HTERT RPE-1 (cell line): ENCODE results near the gene LGSN.
"Not testable (repeated sequence)": the region's sequence is repeated elsewhere in the genome, so short reads cannot be mapped to it uniquely, and the experiment has no call there.

Experiments
- in situ Hi-C: fragments of 300-500 bp; cut with MboI; formaldehyde crosslinking; loops from 4 replicates; pipeline ENCODE4 v1.14.3; 2020; ENCODE audit warnings: low sequenced_read_pairs

LGSN gene

DNA sequence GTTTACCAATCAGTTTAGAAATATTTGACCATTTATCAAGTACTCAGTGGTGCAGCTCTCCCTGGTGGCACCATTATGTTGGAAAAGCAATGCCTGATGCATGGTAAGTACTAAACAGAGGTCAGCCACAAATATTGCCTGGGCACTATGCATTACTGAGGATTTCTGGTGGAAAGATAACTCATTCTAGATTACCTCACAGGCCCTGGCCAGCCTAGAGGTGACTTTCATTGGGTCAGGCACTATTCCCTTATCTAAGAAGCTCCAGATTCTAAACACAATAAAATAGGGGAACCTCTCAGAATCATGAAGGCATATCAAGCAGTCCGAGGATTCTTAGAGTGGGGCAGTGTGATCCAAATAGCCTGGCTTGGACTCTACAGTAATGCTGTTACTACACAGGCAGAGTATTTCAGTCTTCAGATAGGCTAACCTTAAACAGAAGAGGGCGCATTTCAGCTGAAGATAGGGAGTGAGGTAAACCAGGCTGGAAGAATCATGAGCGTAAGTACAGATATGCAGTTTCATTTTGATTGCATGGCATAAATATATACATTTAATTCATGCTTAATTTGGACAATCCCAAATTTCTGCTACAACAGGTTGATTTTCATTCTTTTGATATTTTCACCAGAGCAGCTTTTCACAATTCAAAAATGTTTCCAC lies 12.1 kb downstream of the LGSN start:
- in situ Hi-C loops: no loop called here

DNA sequence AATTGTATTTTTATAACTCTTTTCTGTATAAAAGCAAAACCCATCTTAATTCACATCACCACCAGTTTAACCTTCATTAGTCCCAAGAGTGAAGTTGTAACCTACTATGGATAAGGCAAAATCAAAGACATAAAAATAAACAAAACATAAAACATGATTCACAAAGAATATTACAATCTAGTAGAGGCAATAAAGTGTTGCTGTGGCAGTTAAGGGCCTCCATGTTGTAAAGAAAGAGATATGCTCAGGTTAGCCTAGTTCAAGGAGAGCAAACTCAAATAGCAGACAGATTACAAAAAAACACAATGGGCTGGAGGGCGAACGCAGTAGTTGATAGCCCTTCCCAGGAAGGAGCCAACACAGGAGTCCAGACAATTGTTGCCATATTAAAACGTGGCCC lies 13.4 kb downstream of the LGSN start:
- in situ Hi-C loops: no loop called here

DNA sequence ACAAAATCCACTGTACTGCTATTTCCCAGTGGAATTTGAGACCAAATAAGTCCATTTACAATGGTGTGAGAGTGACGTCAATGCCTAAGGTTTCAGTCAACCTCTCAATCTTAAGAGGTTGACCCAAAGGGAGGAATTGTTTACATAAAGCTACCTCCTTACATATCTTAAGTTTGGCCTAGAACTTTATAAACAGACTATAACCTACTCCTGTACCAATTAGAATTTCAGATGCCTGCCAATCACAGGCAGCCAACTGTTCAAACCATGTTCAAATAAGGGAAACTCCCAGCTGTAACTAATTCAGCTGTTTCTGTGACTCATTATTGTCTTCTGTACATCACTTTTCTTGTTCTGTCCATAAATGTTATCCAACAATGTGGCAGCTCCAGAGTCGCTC lies 14.5 kb downstream of the LGSN start:
- in situ Hi-C loops: no loop called here

GRCh38 chr6:63303476-63303875 lies 16.3 kb downstream of the LGSN start:
- in situ Hi-C loops: no loop called here

DNA sequence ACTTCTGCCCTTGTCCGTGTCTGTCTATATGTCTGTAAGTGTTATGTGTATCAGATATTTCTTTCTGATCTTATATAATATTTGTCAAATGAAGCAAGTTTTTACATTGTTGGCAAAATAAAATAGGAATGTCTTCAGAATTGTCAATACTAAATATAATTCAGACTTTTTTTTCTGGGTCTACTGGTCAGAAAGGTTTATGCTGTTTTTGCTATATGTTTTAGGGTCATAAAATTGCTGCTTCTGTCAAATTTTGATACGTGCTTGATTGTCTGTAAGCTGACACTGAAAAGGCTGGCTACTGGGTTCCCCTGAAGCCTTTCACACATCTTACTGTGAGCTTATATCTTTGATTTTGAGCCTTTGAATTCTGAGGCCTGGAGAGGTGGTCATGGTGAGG lies 20.1 kb downstream of the LGSN start:
- in situ Hi-C loops: no loop called here

- in situ Hi-C loops: no loop called here
These were observed 24.1 kb downstream of the LGSN start for GRCh38 chr6:63295553-63296194.

GRCh38 chr6:63290492-63291058 lies 29.2 kb downstream of the LGSN start:
- in situ Hi-C loops: no loop called here

DNA sequence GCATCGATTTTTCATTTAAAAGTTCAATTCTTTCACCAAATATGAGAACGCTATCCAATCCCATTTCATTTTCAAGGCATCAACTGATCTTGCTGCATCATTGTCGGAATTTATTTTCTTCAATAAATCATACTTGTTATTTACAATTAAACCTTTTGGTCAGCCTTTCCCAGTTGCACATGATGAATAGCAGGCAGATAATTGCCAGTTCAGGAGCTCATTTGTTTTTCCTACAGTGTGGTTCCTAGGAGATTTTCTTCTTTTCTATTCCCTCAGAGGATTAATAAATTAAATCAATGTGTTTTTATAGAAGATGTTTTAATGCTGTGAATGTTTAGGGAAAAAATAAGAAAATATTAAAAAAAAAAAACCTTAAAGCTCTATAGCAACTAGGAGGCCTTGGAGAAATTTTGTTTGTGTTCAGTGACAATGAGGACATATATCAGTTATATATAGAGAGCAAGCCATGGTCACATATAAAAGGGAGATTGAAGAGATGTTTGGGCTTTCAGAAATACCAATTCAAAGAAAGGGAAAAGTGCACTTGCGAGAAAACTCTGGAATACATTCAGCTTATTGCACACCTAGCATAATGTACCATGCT lies 30.4 kb downstream of the LGSN start:
- in situ Hi-C loops: no loop called here

GRCh38 chr6:63280639-63281180 lies 39.1 kb downstream of the LGSN start:
- in situ Hi-C loops: no loop called here

DNA sequence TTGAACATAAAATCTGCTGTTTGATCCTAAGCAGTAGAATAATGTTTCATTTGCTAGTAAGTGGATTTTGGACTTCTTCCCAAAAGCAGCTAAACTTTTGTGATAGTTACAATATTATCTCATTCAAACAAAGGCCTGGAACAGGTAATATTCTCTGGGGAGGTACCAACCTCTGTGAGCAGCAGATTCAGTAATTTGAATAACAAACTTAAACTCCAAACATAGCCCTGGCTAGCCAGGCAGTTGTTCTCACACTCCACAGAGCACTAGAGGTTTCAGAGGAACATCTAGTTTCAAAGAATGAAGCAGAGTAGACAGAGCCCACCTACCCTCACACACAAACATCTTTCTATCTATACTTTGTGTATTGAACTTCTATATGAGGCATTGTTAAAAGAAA lies 40.9 kb downstream of the LGSN start:
- in situ Hi-C loops: no loop called here

DNA sequence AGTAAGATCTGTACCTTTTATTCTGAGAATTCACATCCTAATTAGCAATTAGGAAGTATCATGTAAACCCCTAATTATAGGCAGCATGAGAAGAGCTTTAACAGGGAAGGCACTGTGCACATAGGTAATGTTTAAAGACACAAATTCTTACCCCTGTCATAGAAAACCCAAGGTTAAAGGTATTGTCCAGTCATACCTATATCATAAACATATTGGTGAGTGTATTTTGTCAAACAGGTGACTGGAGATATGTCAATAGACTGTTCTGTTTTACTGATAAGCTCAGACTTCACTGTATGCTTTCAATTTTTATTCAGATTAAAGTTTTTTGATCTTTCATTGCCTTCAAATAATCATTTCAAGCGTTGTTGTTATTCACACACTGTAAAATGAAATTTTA lies 43.8 kb downstream of the LGSN start:
- in situ Hi-C loops: no loop called here

- in situ Hi-C loops: not testable (repeated sequence)
These were observed 44.9 kb downstream of the LGSN start for GRCh38 chr6:63274795-63275430.

GRCh38 chr6:63272397-63272796 lies 47.4 kb downstream of the LGSN start:
- in situ Hi-C loops: no loop called here

- in situ Hi-C loops: no loop called here
These were observed 50.3 kb downstream of the LGSN start for GRCh38 chr6:63269470-63269869.

GRCh38 chr6:63268574-63268973 lies 51.2 kb downstream of the LGSN start:
- in situ Hi-C loops: no loop called here

GRCh38 chr6:63267828-63268227 lies 52.0 kb downstream of the LGSN start:
- in situ Hi-C loops: no loop called here

GRCh38 chr6:63267046-63267445 lies 52.7 kb downstream of the LGSN start:
- in situ Hi-C loops: no loop called here

GRCh38 chr6:63263444-63263843 lies 56.3 kb downstream of the LGSN start:
- in situ Hi-C loops: no loop called here

GRCh38 chr6:63261820-63262219 lies 58.0 kb downstream of the LGSN start:
- in situ Hi-C loops: no loop called here

GRCh38 chr6:63259153-63259552 lies 60.6 kb downstream of the LGSN start:
- in situ Hi-C loops: no loop called here

- in situ Hi-C loops: no loop called here
These were observed 69.8 kb downstream of the LGSN start for GRCh38 chr6:63249875-63250482.
